Activated T-cell treated with anti-CD3 and anti-CD28 coated beads for 24 hours (primary cell): ENCODE measurements around the gene ZNF319.

Experiments used
- DNase-seq: peaks from one replicate; pipeline ENCODE4 v3.0.0-alpha.2; 2020; ENCODE audit warnings: low read depth

The ZNF319 gene

DNA sequence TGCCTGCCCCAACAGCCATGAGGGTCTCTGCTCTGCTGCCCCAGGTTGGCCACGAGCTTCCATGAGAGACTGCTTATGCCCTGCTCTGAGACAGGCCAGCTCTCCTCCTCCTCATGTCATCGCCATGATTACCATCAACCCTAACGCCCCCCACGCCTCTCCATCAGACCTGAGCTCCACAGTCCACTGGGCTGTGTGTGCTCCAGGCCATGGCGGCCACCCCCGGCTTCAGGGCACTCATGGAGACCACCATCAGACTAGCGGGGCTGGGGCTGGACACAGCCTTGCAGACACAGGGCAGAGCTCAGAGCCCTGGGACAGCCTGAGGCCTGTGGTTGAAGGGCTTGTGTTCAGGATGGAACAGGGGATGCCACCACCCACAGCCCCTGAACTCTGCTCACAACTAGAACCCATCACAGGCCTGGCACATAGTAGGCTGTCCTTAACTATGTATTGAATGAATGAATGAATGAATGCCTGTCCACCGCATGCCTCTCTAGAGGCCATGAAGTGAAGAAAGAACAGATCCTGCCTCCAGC is 44.1 kb downstream of the ZNF319 start:
- DNase-seq = no peak

DNA sequence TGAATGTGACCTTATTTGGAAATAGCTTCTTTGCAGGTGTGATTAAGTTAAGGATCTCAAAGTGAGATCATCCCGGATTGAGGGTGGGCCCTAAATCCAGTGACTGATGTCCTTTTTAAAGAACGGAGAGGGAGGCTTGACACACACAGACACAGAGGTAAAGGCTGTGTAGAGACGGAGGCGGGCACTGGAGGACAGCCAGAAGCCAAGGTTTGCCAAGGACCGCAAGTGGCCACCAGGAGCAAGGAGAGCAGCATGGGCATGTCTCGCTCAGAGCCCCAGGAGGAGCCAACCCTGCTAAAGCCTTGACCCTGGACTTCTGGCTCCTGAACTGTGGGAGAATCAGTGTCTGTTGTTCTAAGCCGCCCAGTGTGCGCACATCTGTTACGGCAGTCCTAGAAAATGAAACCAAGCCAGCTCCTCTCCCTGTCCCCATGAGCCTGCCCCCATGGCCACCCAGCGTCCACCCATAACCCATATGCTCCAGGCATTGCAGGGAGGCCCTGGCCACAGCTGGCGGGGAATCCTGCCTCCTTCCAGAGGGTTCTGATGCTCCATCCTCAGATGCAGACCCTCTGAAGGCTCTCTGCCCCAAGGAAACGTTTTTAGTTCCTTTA is 44.8 kb downstream of the ZNF319 start:
- no peak for DNase-seq

GRCh38 chr16:57953857-57954256 is 46.6 kb downstream of the ZNF319 start:
- DNase-seq = no peak

GRCh38 chr16:57952909-57953308 is 47.6 kb downstream of the ZNF319 start:
- no peak for DNase-seq

DNA sequence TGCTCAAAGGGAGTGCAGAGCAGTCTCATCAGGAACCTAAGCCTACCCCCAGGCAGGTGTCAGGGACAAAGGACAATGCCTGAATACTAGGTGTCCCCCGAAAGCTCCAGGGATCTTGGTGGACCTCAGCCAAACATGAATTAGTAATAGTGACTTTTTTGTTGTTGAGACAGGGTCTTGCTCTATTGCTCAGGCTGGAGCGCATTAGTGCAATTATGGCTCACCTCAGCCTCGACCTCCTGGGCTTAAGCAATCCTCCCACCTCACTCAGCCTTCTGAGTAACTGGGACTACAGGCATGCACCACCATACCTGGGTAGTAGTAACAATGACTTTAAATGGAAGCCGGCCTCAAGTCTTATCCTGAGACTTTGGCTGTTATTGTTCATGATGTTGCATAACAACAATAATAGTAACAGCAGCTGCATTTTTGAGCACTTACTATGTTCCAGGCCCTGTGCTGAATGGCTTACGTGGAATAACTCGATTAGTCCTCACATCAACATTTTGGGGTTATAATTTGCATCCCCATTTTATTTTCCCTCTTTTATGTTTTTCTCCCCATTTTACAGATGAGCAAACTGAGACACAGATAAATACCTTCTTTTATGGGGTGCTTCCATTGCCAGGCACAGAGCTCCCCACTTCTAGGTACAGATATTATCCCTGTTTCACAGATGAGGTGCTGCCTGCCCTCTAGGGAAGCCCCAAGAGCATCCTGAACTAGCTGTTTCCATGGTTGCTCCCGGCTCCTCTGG is 49.1 kb downstream of the ZNF319 start:
- DNase-seq = no peak

DNA sequence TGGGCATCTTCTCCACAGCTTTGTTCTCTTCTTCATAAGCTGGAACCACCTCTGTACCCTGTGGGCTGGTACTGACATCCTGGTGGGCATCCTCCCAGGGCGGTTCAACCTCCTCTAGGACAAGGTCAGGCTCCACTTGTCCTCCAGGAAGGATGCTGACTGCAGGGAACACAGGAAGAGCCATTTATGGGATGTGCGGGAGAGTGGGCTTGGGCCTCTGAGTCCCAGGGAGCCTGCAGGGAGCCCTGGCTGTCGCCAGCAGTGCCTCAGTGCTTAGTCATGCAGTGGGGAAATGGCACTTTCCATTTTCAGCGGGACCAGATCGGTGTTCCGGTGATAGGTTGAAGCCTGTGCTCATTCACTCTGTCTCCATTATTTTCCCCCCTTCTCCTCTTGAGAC is 50.1 kb downstream of the ZNF319 start:
- DNase-seq = no peak

DNA sequence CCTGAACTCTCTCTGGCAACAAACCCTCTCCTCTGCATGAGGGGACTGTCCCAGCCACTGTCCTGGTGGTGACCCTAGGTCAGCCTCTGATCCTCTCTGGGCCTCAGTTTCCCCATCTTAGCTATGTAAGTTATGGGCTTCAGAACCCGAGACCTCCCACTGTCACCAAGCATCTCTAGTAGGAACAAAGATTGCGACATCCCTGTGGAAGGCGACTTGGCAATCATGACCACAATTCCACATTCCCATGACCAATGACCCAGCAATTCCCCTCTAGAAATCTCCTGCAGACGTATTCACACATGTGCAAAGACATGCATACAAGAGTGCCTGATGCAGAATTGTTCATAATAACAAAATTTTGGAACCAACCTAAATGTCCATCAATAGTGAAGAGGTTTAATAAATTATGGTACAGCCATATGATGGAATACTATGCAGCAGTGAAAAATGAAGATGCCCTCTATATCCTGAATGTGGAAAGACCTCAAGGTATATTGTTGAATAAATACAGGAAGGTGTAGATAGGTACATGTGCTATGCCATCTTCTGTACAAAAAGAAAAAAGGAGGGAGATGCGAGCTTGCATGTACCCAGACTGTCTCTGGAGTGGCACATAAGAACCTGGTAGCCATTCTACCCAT is 50.8 kb downstream of the ZNF319 start:
- no peak for DNase-seq

GRCh38 chr16:57949013-57949412 is 51.5 kb downstream of the ZNF319 start:
- DNase-seq = no peak

DNA sequence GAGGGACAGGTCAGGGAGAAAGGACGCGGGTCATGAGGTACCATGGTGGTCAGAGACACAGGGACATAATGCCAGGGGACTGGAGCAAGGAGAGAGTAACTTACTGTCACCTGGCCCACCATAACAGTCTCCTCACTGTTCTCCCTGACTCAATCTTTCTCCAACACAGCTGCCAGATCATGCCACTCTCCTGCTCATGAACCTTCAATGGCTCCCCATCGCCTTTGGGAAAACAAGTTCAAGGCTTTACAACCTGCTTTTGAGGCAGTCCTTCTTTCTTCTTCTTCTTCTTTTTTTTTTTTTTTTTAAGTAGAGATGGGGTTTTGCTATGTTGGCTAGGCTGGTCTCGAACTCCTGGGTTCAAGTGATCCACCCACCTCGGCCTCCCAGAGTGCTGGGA is 52.4 kb downstream of the ZNF319 start:
- no peak for DNase-seq

DNA sequence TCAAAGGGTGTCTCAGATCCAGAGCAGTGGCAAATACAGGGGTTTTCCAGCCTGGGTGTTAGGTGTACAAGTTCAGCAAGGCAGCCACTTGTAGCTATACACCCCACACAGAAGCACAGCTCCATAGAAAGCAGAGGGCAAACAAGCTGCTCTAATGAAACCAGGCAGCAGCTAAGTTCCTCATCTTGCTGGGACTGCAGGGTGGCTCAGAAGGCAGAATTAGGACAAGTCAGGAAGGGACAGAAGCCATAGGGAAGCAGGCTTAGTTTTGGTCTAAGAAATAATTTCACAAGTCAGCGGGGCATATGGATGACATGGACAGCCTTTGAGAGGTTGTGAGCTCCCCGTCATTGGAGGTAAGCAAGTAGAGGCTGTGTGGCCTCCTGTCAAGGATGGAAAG is 53.2 kb downstream of the ZNF319 start:
- no peak for DNase-seq

GRCh38 chr16:57946181-57946801 is 54.2 kb downstream of the ZNF319 start:
- DNase-seq = no peak

DNA sequence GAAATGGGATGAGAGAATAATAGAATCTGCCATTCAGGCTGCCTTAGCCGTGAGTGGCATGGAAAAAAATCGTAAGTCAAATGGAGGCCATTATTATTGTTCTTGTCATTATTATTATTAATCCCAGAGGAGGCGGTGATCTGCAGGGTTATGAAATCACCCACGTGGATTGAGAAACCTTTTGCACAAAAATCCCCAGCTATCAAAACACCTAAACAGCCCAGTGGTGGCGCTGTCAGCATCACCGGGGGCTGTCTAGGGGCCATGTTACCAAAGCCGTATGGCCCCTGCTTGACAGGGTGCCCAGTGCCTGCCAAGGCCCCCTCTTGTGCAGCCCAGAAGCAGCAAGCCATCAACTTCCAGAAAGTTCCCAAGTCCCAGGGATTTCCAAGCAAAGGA is 54.7 kb downstream of the ZNF319 start:
- DNase-seq = no peak

GRCh38 chr16:57944970-57945739 is 55.3 kb downstream of the ZNF319 start:
- DNase-seq = no peak
